ENCODE data around the gene FCMR.

Gene FCMR

DNA sequence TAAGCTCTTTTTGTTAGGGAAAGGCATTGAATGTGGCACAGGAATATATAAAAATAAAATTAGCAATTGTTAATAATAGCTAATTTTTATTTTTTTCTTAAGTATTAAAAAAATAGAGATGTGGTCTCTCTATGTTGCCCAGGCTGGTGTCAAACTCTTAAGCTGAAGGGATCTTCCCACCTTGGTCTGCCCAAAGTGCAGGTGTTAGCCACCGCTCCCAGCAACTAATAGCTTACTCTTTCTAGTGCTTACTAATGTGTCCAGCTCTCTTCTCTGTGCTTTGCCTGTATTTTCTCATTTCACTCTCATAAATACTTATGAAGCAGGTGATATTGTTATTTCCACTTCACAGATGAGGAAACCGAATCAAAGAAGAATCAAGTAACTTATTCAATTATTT, 37.9 kb downstream of the FCMR start:
- DNase-seq (ENCODE audit: extremely low read depth, low read depth), result no peak
- TF ChIP-seq, protein P1, sequence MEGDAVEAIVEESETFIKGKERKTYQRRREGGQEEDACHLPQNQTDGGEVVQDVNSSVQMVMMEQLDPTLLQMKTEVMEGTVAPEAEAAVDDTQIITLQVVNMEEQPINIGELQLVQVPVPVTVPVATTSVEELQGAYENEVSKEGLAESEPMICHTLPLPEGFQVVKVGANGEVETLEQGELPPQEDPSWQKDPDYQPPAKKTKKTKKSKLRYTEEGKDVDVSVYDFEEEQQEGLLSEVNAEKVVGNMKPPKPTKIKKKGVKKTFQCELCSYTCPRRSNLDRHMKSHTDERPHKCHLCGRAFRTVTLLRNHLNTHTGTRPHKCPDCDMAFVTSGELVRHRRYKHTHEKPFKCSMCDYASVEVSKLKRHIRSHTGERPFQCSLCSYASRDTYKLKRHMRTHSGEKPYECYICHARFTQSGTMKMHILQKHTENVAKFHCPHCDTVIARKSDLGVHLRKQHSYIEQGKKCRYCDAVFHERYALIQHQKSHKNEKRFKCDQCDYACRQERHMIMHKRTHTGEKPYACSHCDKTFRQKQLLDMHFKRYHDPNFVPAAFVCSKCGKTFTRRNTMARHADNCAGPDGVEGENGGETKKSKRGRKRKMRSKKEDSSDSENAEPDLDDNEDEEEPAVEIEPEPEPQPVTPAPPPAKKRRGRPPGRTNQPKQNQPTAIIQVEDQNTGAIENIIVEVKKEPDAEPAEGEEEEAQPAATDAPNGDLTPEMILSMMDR (IDR thresholded peaks at IDR 0.05; ENCODE audit: low read depth, low read length), result no peak

DNA sequence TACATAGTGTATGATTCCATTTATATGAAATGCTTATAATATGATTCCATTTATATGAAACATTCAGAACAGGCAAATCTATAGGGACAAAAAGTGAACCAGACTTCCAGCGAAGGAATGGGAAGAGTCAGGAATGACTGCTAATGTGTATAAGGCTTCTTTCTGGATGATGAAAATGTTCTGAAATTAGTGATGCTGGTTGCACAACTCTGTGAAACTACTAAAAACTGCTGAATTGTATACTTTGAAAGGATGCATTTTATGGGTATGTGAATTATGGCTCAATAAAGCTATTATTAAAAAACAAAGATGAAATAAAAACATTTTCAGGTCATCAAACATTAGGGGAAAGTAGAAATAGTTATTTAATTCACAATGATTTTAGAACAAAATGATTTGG, 38.6 kb downstream of the FCMR start:
- DNase-seq (ENCODE audit: extremely low read depth, low read depth), result no peak
- TF ChIP-seq, protein P1 (IDR thresholded peaks at IDR 0.05; ENCODE audit: low read depth, low read length), result no peak

DNA sequence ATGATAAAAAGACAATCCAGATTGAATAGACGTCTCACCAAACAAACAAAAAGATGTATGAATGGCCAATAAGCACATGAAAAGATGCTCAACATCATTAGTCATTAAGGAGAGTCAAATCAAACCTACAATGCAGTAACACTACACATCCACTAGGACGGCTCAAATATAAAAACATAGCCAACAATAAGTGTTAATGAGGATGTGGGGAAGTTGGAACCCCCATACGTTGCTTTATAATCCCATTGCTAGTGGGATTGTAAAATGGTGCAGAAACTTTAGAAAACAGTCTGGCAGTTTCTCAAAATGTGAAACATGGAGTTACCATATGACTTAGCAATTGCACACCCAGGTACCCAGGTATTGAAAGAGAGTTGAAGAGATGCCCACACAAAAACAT, 39.2 kb downstream of the FCMR start:
- TF ChIP-seq, protein P1 (IDR thresholded peaks at IDR 0.05; ENCODE audit: low read depth, low read length), result no peak
- DNase-seq (ENCODE audit: extremely low read depth, low read depth), result no peak

DNA sequence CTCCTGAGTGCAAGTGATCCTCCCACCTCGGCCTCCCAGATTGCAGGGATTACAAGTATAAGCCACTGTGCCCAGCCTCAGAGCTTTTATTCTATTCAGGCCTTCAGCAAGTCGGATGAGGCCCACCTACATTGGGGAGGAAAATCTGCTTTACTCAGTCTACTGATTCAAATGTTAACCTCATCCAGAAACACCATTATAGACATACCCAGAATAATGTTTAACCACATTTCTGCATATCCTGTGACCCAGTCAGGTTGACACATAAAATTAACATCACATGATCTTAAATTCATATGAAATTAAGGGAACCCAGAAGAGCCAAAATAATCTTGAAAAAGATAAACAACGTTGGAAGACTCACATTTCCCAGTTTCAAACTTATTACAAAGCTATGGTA, 41.4 kb downstream of the FCMR start:
- DNase-seq (ENCODE audit: extremely low read depth, low read depth), result no peak
- TF ChIP-seq, protein P1 (IDR thresholded peaks at IDR 0.05; ENCODE audit: low read depth, low read length), result no peak

DNA sequence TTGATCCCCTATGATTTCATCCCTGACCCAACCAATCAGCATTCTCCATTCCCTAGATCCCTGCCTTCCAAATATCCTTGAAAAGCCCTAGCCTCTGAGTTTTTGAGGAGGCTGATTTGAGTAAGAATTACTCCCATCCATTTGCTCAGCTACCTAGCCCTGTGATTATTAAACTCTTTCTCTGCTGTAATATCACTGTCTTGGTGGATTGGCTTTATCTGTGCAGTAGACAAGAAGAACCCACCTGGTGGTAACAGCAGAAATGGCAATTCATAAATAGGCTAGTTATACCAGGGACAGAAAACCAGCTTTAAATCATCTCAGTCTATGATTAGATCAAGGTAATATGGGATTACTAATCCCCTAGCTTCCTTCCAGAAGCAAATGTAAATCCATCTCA, 43.3 kb downstream of the FCMR start:
- no peak for DNase-seq (ENCODE audit: extremely low read depth, low read depth)
- TF ChIP-seq, protein P1 (IDR thresholded peaks at IDR 0.05; ENCODE audit: low read depth, low read length), result no peak

DNA sequence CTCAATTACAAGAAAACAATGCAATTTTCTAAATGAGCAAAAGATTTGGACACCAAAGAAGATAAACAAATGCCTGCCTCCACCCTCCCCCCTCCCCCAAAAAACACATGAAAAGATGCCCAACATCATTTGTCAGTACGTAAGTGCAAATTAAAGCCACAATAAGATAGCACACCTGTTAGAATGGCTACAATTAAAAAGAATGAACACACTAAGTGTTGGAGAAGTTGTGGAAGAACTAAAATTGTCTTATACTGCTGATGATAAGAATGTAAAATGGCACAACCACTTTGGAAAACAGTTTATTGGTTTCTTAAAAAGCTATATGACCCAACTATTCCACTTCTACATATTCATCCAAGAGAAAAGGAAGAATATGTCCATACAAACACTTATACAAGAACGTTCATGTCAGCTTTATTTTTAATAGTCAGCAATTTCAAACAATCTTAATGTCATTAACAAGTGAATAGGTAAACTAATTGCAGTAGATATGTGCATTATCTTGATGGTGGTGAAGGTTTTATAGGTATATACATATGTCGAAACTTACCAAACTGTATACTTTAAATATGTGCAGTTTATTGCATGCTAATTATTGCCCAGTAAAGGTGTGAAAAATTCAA, 45.9 kb downstream of the FCMR start:
- TF ChIP-seq, protein P1 (IDR thresholded peaks at IDR 0.05; ENCODE audit: low read depth, low read length), result no peak

DNA sequence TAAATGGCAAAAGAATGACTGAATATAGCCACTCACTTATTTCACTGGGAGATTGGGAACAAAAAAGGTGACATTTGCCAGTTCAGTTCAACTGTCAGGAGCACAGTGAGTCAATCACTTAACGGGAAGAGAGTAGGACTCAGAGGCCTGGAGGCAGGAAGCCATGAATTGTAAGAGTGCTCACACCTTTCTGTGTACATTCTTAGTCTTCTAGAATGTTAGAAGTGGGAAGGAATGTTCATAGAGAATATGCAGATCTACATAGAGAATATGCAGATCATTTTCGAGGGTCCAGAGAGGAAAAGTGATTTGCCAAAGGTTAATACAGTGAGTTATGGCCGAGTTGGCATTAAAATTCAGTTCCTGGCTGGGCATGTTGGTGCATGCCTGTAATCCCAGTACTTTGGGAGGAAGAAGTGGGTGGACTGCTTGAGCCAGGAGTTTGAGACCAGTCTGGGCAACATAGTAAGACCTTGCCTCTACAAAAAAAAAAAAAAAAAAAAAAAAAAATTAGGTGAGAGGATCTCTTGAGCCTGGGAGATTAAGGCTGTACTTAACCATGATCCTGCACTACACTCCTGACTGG, 48.0 kb downstream of the FCMR start:
- no peak for DNase-seq (ENCODE audit: extremely low read depth, low read depth)
- TF ChIP-seq, protein P1 (IDR thresholded peaks at IDR 0.05; ENCODE audit: low read depth, low read length), result no peak

More for the DNA sequence above, 45.9 kb downstream of the FCMR start:
- DNase-seq (ENCODE audit: extremely low read depth, low read depth), result no peak

All from AG09319 (cell line).